VCaP (cell line): ENCODE results near the gene MCEE.

Experiments used
- H3K27ac ChIP-seq: fragments of 450-650 bp; 2 replicates; pipeline ENCODE4 v1.5.1; 2017
- TF ChIP-seq, protein P1 (sequence below): fragments of 450-650 bp; conservative IDR thresholded peaks from 2 replicates; pipeline ENCODE4 v1.5.1; 2017; ENCODE audit warnings: mild to moderate bottlenecking, moderate library complexity

Gene MCEE

DNA sequence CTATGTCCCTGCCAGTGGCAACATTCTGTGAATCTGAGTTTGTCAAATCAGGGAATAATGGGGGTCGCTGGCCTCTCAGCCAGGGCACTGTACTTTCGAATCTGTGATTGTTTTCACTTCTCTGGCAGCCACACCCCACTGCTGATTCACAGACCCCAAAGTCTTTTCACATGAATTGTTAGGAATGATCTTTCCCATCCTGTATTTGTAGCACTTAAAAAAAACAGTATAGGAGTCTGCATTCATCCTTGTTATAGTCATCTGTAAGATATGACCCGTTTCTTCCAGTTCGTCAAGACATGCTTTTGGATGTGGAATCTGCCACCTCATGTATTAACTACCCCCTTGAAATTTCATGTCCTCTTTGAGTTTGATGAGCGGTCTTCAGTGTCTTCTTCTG is 60.7 kb downstream of the MCEE start:
- H3K27ac ChIP-seq: peak overlapping the region; percentile 86
- TF ChIP-seq, protein P1, sequence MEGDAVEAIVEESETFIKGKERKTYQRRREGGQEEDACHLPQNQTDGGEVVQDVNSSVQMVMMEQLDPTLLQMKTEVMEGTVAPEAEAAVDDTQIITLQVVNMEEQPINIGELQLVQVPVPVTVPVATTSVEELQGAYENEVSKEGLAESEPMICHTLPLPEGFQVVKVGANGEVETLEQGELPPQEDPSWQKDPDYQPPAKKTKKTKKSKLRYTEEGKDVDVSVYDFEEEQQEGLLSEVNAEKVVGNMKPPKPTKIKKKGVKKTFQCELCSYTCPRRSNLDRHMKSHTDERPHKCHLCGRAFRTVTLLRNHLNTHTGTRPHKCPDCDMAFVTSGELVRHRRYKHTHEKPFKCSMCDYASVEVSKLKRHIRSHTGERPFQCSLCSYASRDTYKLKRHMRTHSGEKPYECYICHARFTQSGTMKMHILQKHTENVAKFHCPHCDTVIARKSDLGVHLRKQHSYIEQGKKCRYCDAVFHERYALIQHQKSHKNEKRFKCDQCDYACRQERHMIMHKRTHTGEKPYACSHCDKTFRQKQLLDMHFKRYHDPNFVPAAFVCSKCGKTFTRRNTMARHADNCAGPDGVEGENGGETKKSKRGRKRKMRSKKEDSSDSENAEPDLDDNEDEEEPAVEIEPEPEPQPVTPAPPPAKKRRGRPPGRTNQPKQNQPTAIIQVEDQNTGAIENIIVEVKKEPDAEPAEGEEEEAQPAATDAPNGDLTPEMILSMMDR: no peak

DNA sequence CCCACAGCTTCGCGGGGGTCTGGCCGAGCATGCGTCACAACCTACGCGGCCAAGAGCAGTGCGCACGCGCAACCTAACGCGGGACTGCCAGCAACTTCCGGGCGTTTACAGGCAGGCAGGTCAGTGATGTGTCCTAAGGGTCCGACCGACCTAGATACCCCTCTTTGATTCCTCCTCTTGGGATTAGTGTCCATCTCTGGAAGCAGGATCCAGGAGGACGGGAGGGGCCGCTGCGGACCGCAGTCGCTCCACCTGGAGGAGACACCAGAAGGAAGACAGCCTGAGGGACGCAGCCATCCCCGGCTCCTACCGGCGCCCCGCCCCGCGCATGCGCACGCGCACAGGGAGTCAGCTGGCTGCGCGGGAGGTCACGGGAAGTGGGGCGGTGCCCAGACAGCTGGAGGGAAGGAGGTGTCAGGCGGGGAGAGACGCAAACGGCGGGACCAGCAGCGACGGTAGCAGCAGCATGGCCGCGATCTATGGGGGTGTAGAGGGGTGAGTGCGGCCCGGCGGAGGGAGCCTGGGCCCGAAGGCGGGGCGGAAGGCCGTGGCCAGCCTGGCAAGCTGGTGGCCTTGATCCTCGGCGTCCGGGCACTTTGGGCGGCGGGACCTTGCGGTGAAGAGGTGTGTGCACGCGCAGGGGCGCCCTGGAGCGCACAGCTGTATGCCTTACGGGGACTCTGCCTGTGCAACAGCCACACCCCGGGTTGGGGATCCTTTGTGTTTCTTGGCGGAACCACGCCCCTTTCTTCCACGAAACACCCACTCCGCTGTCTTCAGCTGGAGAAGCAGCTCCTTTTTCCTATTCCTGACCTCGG is 61.6 kb downstream of the MCEE start, which contains the start of gene NAGK:
NAGK (plus strand) TSS at position 431 of the 818 bp plus-strand sequence; CDS start at position 467, 36 bp downstream.
- TF ChIP-seq, protein P1: no peak

DNA sequence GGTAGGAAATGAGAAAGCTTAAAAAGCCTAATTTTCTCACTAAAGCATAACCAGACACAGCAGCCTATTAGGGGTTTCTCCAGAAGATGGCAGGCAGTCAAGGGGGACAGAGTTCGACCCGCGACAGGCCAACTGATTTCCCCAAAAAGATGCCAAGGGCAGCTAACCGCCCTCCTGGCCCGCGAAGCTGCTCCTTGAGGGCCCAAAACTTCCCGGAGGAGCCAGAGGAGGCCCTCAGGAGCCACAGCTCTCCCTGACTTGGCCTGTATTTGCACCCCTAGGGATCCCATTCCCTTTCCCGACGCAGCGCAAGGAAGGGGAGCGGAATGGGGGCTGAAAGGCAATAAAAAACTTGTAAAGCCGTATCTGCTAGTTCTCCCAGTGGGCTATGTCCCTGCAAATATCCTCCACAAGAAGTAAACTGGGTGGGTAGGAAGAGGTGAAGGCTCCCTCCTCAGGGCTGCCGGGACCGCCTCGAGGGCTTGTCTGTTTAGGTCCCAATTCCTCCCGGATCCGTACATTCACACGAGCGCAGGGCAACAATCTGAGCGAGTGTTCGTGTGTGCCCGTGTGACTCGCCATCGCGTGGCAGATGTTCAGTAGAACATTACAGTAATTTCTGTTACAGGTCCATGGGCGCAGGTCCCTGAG is 62.3 kb downstream of the MCEE start:
- TF ChIP-seq, protein P1: no peak

More for the DNA sequence above, 61.6 kb downstream of the MCEE start, which contains the start of gene NAGK:
- peak within 1 kb of the TSS; percentile 86 for H3K27ac ChIP-seq

DNA sequence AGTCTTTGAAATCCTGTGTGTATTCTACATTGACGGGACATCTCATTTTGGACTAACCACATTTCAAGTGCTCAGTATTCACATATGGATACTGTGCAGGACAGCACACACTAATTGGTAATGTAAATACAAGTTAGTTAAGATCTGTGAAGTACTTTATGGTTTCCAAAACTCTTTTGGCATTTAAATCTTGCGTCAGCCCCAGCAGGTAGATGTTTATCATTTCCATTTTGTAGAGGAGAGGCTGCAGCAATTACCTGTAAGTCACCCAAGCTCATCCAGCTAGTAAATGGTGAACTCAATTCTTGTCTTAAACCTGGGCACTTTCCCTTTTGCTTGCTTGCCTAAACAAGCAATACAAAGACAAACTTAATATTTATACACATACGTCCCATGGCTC is 63.2 kb downstream of the MCEE start:
- no peak overlapping the region for H3K27ac ChIP-seq
- TF ChIP-seq, protein P1: no peak

More for the DNA sequence above, 62.3 kb downstream of the MCEE start:
- H3K27ac ChIP-seq: peak overlapping the region; percentile 86

DNA sequence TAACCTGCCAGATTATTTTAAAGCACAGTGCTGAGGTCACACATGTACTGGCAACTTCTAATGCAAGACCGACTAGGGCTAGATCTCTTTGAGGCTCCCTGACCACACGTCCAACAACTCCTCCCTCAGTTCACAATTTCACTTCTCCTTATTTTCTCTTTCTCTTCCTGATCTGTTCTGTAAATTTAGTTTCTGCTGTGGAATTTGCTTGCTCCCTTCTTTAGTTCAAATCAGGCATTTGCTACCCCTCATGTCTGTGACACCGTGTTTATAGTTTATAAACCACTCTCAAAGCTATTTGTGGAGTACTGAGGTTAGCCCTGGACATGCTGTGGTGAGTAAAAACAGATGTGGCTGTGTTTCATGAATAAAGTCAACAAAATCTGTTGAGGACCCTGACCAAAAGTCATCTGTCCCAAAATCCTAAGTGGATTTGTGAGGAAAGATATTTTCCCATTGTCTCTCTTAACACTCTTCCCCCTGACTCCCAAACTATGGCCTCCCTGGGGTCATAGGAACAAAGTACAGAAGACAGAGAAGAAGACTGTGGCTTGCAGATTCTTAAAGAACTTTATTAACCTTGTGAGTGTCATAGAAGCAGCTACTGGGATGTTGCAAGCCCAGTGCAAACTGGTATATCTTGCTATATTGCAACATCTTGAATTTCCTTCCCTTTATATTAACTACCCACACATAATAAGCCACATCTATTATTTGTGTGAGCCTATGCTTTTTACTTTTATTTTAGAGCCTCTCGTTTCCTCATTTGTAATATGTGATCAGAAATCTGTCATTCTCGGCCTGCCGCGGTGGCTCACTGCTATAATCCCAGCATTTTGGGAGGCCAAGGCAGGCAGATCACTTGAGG is 65.0 kb downstream of the MCEE start:
- TF ChIP-seq, protein P1: no peak
- no peak overlapping the region for H3K27ac ChIP-seq

DNA sequence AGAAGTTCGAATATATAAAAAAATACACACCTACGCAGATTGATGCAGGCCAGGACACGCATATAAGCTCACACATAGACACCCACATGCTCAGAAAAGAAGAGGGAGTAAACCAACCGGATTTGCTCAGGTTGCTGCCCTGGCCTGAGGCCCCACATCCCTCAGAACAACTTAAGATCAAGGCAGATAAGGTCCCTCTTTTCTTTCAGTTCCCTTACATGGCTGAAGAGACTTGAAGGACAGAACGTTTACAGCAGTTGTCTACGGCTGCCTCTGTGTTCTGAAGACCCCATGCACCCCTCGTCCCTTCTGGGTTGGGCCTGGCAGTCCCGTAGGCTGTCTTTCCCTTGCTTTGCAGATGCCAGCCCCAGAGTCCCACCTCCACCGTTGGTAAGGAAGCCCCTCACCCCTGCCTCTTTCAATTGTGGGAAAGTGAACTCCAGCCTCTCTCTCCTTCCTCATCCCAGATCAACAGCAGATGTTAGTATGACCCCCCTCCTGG is 65.9 kb downstream of the MCEE start:
- no peak overlapping the region for H3K27ac ChIP-seq

More for the DNA sequence above, 65.9 kb downstream of the MCEE start:
- TF ChIP-seq, protein P1: no peak
